Mononuclear cell (primary cell): ENCODE data around the gene SBSN. TPM values are rescaled to one million over a fixed set of nuclear protein-coding genes. Genes with fewer than 3 reads are reported as not detected.
"Not testable (repeated sequence)": the region's sequence is repeated elsewhere in the genome, so short reads cannot be mapped to it uniquely, and the experiment has no call there.

Experiments
- H3K27me3 ChIP-seq: 2 replicates; pipeline ENCODE4 v1.6.0; 2011; ENCODE audit warnings: low read length, control low read depth; ENCODE audit not compliant: insufficient read depth
- H3K4me1 ChIP-seq: 2 replicates; pipeline ENCODE4 v1.5.1; 2011; ENCODE audit warnings: mild to moderate bottlenecking, low read length, control low read depth; ENCODE audit not compliant: insufficient read depth
- H3K4me3 ChIP-seq: 2 replicates; pipeline ENCODE4 v1.5.1; 2011; ENCODE audit warnings: mild to moderate bottlenecking, low read length, moderate library complexity
- H3K9me3 ChIP-seq: 2 replicates; pipeline ENCODE4 v1.5.1; 2011; ENCODE audit warnings: low read depth, mild to moderate bottlenecking, control low read depth, low read length
- total RNA-seq: library from RNA; depleted of rRNA; stranded (reverse); fragments of >200 nt; gene quantifications from one replicate; pipeline ENCODE4 v1.2.3, GENCODE V29; 2012

The SBSN gene
- total RNA-seq, 1 donor = not detected

DNA sequence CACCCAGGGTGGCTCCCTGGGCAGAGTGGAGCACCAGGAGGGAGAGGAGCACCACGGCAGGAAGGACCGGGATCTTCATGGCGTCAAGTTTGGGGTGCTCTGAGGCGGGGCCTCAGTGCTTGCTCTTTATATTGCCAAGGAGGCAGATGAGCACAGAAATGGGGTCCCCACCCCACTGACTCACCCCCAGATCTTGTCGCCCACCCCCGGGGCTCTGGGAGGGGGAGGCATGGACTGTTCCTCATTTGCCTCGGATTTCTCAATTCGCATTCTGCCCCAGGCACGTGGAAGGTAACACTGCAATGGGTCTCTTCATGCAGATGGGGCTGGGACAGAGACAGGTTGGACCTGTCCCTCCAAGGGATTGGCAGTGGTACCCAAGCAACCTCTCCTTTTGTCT lies 37.7 kb downstream of the SBSN start, which contains the start of gene KRTDAP:
TSS of gene KRTDAP (minus strand) at position 101 of the 400 bp plus-strand sequence. CDS start at position 79, 22 bp downstream.
- H3K4me3 ChIP-seq = no peak within 1 kb of the TSS
- H3K27me3 ChIP-seq = no peaks in the 10 kb centered on the region
- H3K4me1 ChIP-seq = peaks cover 3% of the 10 kb centered on the region
- no peaks in the 10 kb centered on the region for H3K9me3 ChIP-seq

DNA sequence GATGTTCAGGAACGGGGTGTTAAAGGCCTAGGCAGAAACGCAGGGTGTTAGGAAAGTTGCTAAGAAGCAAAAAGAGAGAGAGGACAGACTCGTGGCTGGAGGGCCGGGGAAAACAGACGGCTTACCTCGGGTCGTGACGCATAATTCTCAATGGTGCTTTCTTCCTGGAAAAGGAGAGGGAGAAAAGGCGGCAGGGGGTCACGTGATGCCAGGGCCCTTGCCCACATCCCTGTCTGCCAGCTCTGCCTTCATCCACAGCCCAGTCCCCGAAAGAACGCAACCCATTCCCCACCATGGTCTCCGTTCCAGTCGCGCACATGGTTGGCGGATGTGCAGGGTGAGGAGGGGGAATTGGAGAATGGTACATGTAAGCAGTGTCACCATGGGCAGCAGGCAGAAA lies 39.4 kb downstream of the SBSN start:
- no peaks in the 10 kb centered on the region for H3K9me3 ChIP-seq
- no peaks in the 10 kb centered on the region for H3K4me1 ChIP-seq
- no peak overlapping the region for H3K4me3 ChIP-seq

DNA sequence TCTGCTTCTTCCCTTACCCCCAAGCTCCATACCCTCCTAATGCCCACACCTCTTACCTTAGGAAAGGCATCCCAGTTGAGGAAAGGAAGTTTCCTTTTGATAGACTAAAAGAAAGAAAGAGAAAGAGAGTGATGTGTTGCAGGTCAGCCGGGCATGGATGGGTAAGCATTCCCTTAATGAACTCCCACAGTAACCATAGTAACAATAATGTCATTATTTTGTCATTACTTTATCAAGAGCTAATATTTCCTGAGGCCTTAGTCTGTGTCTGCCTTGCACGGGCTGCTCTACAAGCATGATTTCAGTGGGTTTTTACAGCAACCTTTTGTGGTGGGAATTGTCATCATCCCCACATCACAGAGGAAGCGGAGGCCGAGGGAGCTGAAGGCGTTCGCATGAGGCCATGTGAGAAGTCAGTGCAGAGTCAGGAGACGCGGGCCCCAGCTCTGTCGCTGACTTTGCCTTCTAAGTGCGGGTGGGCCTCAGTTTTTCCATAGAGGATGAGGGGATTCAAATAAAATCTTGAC lies 40.4 kb downstream of the SBSN start:
- Histone ChIP-seq H3K4me3 (no peak overlapping the region), H3K27me3 (no peaks in the 10 kb centered on the region), H3K9me3 (no peaks in the 10 kb centered on the region), H3K4me1 (no peaks in the 10 kb centered on the region)

More for the DNA sequence above, 39.4 kb downstream of the SBSN start:
- H3K27me3 ChIP-seq = no peaks in the 10 kb centered on the region

DNA sequence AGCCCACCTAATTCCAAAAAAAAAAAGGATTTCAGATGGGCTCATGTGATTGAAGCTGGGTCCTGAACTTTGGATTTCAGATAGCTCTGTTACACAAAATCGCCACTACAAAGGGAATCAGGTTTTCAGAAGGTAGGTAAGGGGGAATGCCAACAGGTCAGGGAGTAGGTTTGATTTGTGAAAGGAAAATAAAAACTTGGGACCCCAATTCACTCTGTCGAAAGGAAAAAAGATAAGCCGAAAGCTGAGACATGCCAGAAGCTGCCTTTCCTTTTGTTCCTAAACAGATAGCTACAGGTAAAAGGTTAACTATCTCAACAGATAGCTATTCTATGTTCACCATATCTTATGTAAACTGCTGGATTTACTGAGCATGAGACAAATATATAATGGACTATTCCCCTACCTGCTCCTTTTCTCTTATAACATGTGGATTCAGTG lies 41.8 kb downstream of the SBSN start:
- H3K4me1 ChIP-seq = no peaks in the 10 kb centered on the region
- H3K9me3 ChIP-seq = no peaks in the 10 kb centered on the region
- no peaks in the 10 kb centered on the region for H3K27me3 ChIP-seq

DNA sequence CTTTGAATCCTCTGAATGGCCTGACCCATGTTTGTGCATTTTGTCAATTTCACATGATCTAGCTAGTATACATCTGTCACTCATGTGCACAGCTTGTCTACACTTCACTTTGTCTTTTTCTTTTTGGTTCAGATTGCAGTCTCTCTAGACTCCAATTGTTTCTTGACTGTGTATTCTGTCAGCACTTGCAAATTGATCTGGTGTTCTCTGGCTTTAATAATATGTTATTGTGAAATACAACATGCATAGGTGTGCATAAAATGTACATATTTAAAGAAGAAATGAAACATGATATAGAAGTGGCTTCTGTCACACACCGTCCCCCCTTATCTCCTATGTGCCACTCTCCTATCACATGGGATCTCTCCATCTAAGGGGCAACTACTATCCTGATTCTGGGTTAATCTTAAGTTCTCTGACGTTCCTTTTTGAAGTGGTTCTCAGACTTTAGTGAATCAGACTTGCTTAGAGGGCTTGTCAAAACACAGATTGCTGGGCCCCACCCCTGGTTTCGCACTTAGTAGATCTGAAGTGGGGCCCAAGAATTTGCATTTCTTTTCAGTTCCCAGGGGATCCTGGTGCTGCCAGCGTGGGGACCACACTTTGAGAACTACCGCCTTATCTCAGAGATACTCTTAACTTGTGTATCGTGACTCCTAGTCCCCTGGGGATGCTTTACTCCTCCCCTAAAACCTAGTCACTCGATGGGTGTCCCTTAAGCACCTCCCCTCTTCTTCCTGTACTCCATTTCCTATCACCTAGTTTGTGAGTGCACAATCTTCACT lies 43.7 kb downstream of the SBSN start:
- no peaks in the 10 kb centered on the region for H3K9me3 ChIP-seq
- H3K4me3 ChIP-seq = no peak overlapping the region
- no peaks in the 10 kb centered on the region for H3K4me1 ChIP-seq
- no peaks in the 10 kb centered on the region for H3K27me3 ChIP-seq

More for the DNA sequence above, 41.8 kb downstream of the SBSN start:
- H3K4me3 ChIP-seq = no peak overlapping the region

DNA sequence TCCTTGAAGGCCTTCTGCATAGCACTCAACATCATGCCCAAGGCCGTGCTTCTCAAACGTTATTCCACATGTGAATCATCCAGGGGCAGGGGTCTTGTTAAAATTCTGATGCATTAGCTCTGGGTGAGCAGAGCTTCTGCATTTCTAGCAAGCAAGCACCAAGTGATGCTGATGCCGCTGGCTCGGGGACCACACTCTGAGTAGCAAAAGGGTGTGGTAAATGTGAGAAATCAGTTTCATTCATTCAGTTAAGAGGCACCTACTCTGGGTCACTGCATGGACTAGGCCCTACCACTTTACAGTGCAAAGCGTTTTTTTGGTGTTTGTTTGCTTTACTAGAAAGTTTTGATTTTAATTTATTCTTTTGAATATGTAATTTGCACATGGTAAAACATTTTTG lies 45.0 kb downstream of the SBSN start:
- Histone ChIP-seq H3K4me1 (no peaks in the 10 kb centered on the region), H3K4me3 (no peak overlapping the region), H3K9me3 (no peaks in the 10 kb centered on the region), H3K27me3 (no peaks in the 10 kb centered on the region)

DNA sequence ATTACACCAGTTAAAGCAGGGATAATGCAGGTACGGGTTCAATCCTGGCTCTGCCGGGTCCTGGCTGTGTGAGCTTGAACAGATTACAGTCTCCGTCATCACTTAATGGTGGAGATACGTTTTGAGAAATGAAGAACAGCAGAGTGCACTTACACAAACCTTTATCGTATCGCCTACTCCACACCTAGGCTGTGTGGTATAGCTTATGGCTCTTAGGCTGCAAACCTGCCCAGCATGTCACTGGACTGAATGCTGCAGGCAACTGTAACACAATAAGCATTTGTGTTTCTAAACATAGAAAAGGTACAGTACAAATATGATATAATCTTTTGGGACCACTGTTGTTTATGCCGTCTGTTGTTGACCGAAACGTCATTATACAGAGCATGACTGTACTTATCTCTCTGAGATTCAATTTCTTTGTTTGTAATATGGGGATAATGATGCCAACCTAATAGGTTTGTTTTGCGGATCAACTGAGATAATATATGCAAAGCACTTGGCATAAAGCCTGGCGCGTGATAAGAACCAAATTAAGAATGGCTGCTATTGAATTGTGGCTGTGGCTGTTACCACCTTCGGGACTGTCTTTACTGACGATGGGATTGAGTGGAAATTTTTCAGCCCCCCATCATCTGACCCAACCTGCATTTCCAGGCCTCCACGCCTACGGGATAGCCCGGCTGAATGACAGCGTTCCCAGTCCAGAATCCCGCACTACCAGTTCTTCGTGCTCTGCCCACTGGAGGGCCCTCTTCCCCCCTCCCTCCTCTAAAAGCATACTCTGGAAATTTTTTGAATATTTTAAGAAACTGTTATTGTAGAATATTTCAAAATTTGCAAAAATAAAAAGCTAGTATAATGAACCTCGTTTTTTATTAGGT lies 49.1 kb downstream of the SBSN start:
- H3K4me3 ChIP-seq = no peak overlapping the region
- H3K27me3 ChIP-seq = no peaks in the 10 kb centered on the region

DNA sequence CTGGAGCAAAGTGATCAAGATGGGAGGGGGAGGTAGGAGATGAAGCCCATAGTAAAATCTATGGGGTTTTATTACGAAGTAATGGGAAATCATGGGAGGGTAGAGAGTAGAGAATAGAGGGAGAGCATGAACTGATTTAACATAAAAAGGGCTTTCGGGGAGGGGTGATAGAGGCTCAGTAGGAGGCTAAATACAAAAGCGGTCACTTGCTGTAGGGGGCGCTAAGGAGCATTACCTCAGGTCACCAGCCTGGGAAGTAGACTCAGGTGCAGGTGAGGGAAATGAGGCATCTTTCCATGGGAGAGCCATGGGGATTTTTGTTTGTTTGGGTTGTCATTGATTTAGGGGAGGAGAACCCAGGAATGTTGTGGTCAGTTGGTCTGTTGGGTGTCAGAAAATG lies 52.0 kb downstream of the SBSN start:
- no peaks in the 10 kb centered on the region for H3K9me3 ChIP-seq
- H3K4me1 ChIP-seq = no peaks in the 10 kb centered on the region
- H3K4me3 ChIP-seq = no peak overlapping the region
- H3K27me3 ChIP-seq = no peaks in the 10 kb centered on the region

More for the DNA sequence above, 49.1 kb downstream of the SBSN start:
- no peaks in the 10 kb centered on the region for H3K4me1 ChIP-seq
- H3K9me3 ChIP-seq = no peaks in the 10 kb centered on the region

DNA sequence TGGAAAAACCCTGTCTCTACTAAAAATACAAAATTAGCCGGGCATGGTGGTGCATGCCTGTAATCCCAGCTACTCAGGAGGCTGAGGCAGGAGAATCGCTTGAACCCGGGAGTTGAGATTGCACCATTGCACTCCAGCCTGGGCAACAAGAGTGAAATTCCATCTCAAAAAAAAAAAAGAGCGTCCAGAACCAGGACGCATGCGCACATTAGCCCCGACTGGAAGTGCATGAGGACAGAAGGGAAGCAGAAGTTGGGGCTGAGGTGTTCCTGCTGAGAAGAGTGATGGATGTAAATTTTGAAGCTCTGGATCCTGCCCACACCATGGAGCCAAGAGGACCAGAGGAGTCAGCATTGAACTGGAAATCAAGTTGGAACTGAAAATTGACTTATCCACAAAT lies 53.5 kb downstream of the SBSN start:
- not testable (repeated sequence) for H3K27me3 ChIP-seq, H3K4me1 ChIP-seq, H3K4me3 ChIP-seq, H3K9me3 ChIP-seq

DNA sequence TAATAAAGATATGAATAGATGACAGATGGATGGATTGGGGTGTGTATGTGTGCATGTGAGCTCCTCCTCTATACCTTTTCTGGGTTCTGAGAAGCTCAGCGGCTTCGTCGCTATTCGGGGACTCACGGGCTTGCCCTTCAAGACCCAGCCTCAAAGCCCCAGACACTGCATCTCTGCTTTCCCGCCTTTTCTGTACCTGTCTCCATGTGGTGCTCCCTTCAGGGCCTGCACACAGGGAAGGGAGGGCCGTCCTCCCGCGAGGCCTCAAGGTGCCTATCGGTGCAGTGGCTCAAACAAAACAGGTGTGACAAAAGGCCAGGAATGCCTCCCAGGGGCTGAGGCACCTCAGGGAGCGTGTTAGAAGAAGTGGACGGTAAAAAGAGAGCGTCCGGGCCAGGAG lies 54.0 kb downstream of the SBSN start:
- H3K4me1 ChIP-seq = no peaks in the 10 kb centered on the region
- H3K4me3 ChIP-seq = no peak overlapping the region
- H3K27me3 ChIP-seq = no peaks in the 10 kb centered on the region
- no peaks in the 10 kb centered on the region for H3K9me3 ChIP-seq

Other genes starting within 250 kb of the SBSN start
- gene HAMP, start 245.8 kb downstream of the SBSN start, total RNA-seq = 0.31 TPM
- gene MAG, start 236.2 kb downstream of the SBSN start, total RNA-seq = not detected
- 50.4 TPM for gene CD22, start 199.1 kb downstream of the SBSN start, total RNA-seq
- 1.9 TPM for gene FFAR1, start 180.4 kb downstream of the SBSN start, total RNA-seq
- gene FFAR3, start 169.9 kb downstream of the SBSN start, total RNA-seq = 0.73 TPM
- 0.21 TPM for gene GPR42, start 157.2 kb downstream of the SBSN start, total RNA-seq
- gene FFAR2, start 80.1 kb downstream of the SBSN start, total RNA-seq = 16.5 TPM
- not detected for gene KRTDAP, start 37.8 kb downstream of the SBSN start, total RNA-seq
- gene DMKN, start 14.7 kb downstream of the SBSN start, total RNA-seq = not detected
- gene GAPDHS, start 5.1 kb upstream of the SBSN start, total RNA-seq = not detected
- gene TMEM147, start 17.3 kb upstream of the SBSN start, total RNA-seq = 25.9 TPM
- gene ATP4A, start 35.3 kb upstream of the SBSN start, total RNA-seq = not detected
- gene PMIS2, start 57.9 kb upstream of the SBSN start, total RNA-seq = not detected
- 6.0 TPM for gene HAUS5, start 84.4 kb upstream of the SBSN start, total RNA-seq
- gene RBM42, start 100.7 kb upstream of the SBSN start, total RNA-seq = 16.0 TPM
- not detected for gene ETV2, start 113.4 kb upstream of the SBSN start, total RNA-seq
- gene COX6B1, start 120.0 kb upstream of the SBSN start, total RNA-seq = 219 TPM
- gene UPK1A, start 138.2 kb upstream of the SBSN start, total RNA-seq = not detected
- 0.42 TPM for gene ZBTB32, start 176.2 kb upstream of the SBSN start, total RNA-seq
- 10.8 TPM for gene KMT2B, start 189.7 kb upstream of the SBSN start, total RNA-seq
- gene IGFLR1, start 214.1 kb upstream of the SBSN start, total RNA-seq = 8.7 TPM
- 18.4 TPM for gene U2AF1L4, start 217.1 kb upstream of the SBSN start, total RNA-seq
- gene PSENEN, start 217.3 kb upstream of the SBSN start, total RNA-seq = 8.0 TPM
- gene LIN37, start 220.3 kb upstream of the SBSN start, total RNA-seq = 1.9 TPM
- not detected for gene HSPB6, start 228.7 kb upstream of the SBSN start, total RNA-seq
- gene PROSER3, start 229.9 kb upstream of the SBSN start, total RNA-seq = 5.1 TPM
- gene ARHGAP33, start 247.3 kb upstream of the SBSN start, total RNA-seq = 4.1 TPM